GM23248 (cell line): Measurements from ENCODE around the gene ANKS1B.

Experiments used
- EZH2 ChIP-seq: fragments of 200-600 bp; sonication (generic); IDR thresholded peaks from 2 replicates; pipeline ENCODE4 v1.6.1; 2018; ENCODE audit warnings: antibody characterized with exemption, mild to moderate bottlenecking; ENCODE audit not compliant: insufficient read depth, poor library complexity, severe bottlenecking
- EZH2phosphoT487 ChIP-seq: fragments of 200-600 bp; sonication (generic); IDR thresholded peaks from 2 replicates; pipeline ENCODE4 v1.6.1; 2018; ENCODE audit warnings: antibody characterized with exemption, moderate library complexity, mild to moderate bottlenecking, low read depth; ENCODE audit not compliant: insufficient read depth

DNA sequence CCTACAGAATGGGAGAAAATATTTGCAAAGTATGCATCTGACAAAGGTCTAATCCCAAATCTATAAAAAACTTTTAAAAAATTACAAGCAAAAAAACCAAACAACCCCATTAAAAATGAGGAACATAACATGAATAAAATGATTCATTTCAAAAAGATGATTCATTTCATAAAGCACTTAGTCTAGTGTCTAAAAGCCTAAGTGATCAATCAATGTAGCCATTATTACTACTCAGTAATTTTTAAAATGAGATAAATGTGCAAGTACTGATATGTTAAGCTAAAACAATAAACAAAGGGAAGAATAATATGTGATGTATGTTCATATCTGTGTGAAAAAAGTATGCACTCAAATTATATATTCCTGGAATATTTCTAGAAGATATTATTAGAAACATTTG, 456.3 kb downstream of the ANKS1B start:
- TF ChIP-seq EZH2: no peak
- TF ChIP-seq EZH2phosphoT487: no peak
